CD14-positive monocyte (primary cell): ENCODE data around the gene VTI1A. TPM values are rescaled to one million over a fixed set of nuclear protein-coding genes. Genes with fewer than 3 reads are reported as not detected.

Source experiments
- DNase-seq, 3 donors: peaks; one replicate each; pipeline ENCODE4 v3.0.0-alpha.2; 2011 to 2022
- H2AFZ ChIP-seq: 2 replicates; pipeline ENCODE4 v1.6.0; 2012; ENCODE audit warnings: mild to moderate bottlenecking, low read depth, low read length, inconsistent platforms; ENCODE audit not compliant: insufficient read depth, poor library complexity, severe bottlenecking
- H3K27ac ChIP-seq, 2 donors: 1 replicate in 1 of 2; 2 replicates in 1 of 2; pipeline ENCODE4 v1.5.1; 2012 to 2013; ENCODE audit warnings: low read length in 2 of 2, control low read depth in 1 of 2, inconsistent platforms in 1 of 2, low read depth in 1 of 2, mild to moderate bottlenecking in 1 of 2
- H3K27me3 ChIP-seq, 2 donors: one replicate each; pipeline versions ENCODE4 v1.6.0 to v1.6.1; 2011 to 2013; ENCODE audit warnings: low read length in 2 of 2; ENCODE audit not compliant: control insufficient read depth in 2 of 2, insufficient read depth in 2 of 2
- H3K36me3 ChIP-seq, 2 donors: replicated peaks in 1 of 2; 1 replicate in 1 of 2; 2 replicates in 1 of 2; pipeline versions ENCODE4 v1.5.1 to v1.6.1; 2012 to 2013; ENCODE audit warnings: low read length in 2 of 2, control low read depth in 1 of 2, inconsistent platforms in 1 of 2, mild to moderate bottlenecking in 1 of 2; ENCODE audit not compliant: insufficient read depth in 2 of 2, control insufficient read depth in 1 of 2
- H3K4me1 ChIP-seq, 2 donors: 1 replicate in 1 of 2; 2 replicates in 1 of 2; pipeline versions ENCODE4 v1.5.1 to v1.6.1; 2012 to 2013; ENCODE audit warnings: low read length in 2 of 2, control low read depth in 1 of 2, inconsistent platforms in 1 of 2, mild to moderate bottlenecking in 1 of 2, moderate library complexity in 1 of 2; ENCODE audit not compliant: insufficient read depth in 2 of 2, control insufficient read depth in 1 of 2
- H3K4me2 ChIP-seq: replicated peaks from 2 replicates; pipeline ENCODE3; 2012; ENCODE audit warnings: low read length, moderate library complexity, mild to moderate bottlenecking; ENCODE audit not compliant: poor library complexity, severe bottlenecking; ENCODE audit errors: extremely low read depth
- H3K4me3 ChIP-seq, 3 experiments: fragments of 200-600 bp in 1 of 3; sonication (generic) in 1 of 3; replicated peaks in 1 of 3; 1 replicate in 2 of 3; 2 replicates in 1 of 3; pipeline ENCODE4 v1.5.1; 2011 to 2013; ENCODE audit warnings: low read length in 3 of 3, mild to moderate bottlenecking in 3 of 3, control low read depth in 2 of 3, low read depth in 2 of 3, inconsistent platforms in 1 of 3, moderate library complexity in 1 of 3
- H3K79me2 ChIP-seq: 2 replicates; pipeline ENCODE4 v1.6.0; 2012; ENCODE audit warnings: mild to moderate bottlenecking, control low read depth, inconsistent platforms, low read length, moderate library complexity; ENCODE audit not compliant: insufficient read depth
- H3K9ac ChIP-seq: 2 replicates; pipeline ENCODE4 v1.6.0; 2017; ENCODE audit warnings: low read length, mild to moderate bottlenecking; ENCODE audit not compliant: insufficient read depth, poor library complexity, severe bottlenecking
- H3K9me3 ChIP-seq, 2 donors: replicated peaks in 1 of 2; 1 replicate in 1 of 2; 2 replicates in 1 of 2; pipeline versions ENCODE4 v1.5.1 to v1.6.1; 2012 to 2013; ENCODE audit warnings: low read length in 2 of 2, control low read depth in 1 of 2; ENCODE audit not compliant: control insufficient read depth in 1 of 2, insufficient read depth in 1 of 2
- H4K20me1 ChIP-seq: 2 replicates; pipeline ENCODE4 v1.6.0; 2012; ENCODE audit warnings: mild to moderate bottlenecking, low read length, control low read depth, moderate library complexity; ENCODE audit not compliant: insufficient read depth
- H3K27ac Mint-ChIP-seq, 7 donors: one replicate each; pipeline ENCODE4 v1.8.0; 2020; ENCODE audit warnings: mild to moderate bottlenecking in 7 of 7, mixed read lengths in 7 of 7, moderate library complexity in 6 of 7, inconsistent platforms in 2 of 7
- H3K27me3 Mint-ChIP-seq, 3 donors: one replicate each; pipeline ENCODE4 v1.8.0; 2021 to 2022; ENCODE audit warnings: low read depth in 3 of 3, mild to moderate bottlenecking in 3 of 3, mixed read lengths in 3 of 3, moderate library complexity in 3 of 3, inconsistent platforms in 1 of 3
- H3K36me3 Mint-ChIP-seq, 2 donors: one replicate each; pipeline ENCODE4 v1.8.0; 2020; ENCODE audit warnings: mixed read lengths in 2 of 2, inconsistent platforms in 1 of 2, mild to moderate bottlenecking in 1 of 2
- H3K4me1 Mint-ChIP-seq: one replicate; pipeline ENCODE4 v1.8.0; 2020; ENCODE audit warnings: mild to moderate bottlenecking, mixed read lengths
- H3K4me3 Mint-ChIP-seq, 2 donors: one replicate each; pipeline ENCODE4 v1.8.0; 2020; ENCODE audit warnings: mild to moderate bottlenecking in 2 of 2, mixed read lengths in 2 of 2, moderate library complexity in 1 of 2
- H3K9me3 Mint-ChIP-seq, 7 donors: one replicate each; pipeline ENCODE4 v1.8.0; 2020 to 2022; ENCODE audit warnings: mixed read lengths in 7 of 7, mild to moderate bottlenecking in 6 of 7, moderate library complexity in 6 of 7, inconsistent platforms in 2 of 7
- CTCF ChIP-seq: fragments of 200-600 bp; IDR thresholded peaks from one replicate; pipeline ENCODE4 v1.8.0; 2022; ENCODE audit warnings: antibody characterized with exemption, mild to moderate bottlenecking
- WGBS: methylation state at CpG from one replicate; pipeline ENCODE4 v1.1.5; 2013; ENCODE audit warnings: missing lambda C conversion rate; ENCODE audit not compliant: insufficient coverage; 5-methylcytosine and 5-hydroxymethylcytosine counted together
- intact Hi-C, 2 donors: fragments of 100-400 bp; cut with micrococcal nuclease; formaldehyde crosslinking; loops; one replicate each; pipeline versions ENCODE4 v1.15.0 to v1.15.1; 2023
- polyA plus RNA-seq, 3 donors: library from polyadenylated mRNA; depleted of rRNA in 1 of 3; unstranded in 2 of 3; stranded (reverse) in 1 of 3; fragments of 300-500 nt in 2 of 3; fragments of >200 nt in 1 of 3; fragmentation: Illumina TruSeq in 2 of 3; gene quantifications; 1 replicate in 2 of 3; 2 replicates in 1 of 3; pipeline ENCODE4 v1.2.3, GENCODE V29; 2012 to 2021

VTI1A gene
- polyA plus RNA-seq, 3 donors: 23.6 to 25.4 (median 24.1) TPM

- no peak for TF ChIP-seq CTCF
- no peak for DNase-seq
- Mint-ChIP-seq H3K4me1 (peaks cover 7% of the 10 kb centered on the region), H3K27me3 (no peaks in the 10 kb centered on the region), H3K27ac (no peak overlapping the region), H3K9me3 (no peaks in the 10 kb centered on the region), H3K4me3 (no peak overlapping the region), H3K36me3 (peaks cover 17 to 20% of the 10 kb centered on the region in 2 donors)
- Histone ChIP-seq H3K4me2 (no peak overlapping the region), H3K9me3 (no peaks in the 10 kb centered on the region), H2AFZ (no peak overlapping the region), H4K20me1 (peaks cover 15% of the 10 kb centered on the region), H3K4me3 (no peak overlapping the region), H3K27ac (no peak overlapping the region), H3K9ac (no peak overlapping the region), H3K27me3 (no peaks in the 10 kb centered on the region), H3K4me1 (no peaks in the 10 kb centered on the region), H3K79me2 (no peaks in the 10 kb centered on the region), H3K36me3 (peaks cover 3 to 37% of the 10 kb centered on the region in 2 donors)
- intact Hi-C loops: no loop called here
- WGBS: no CpG with 5 or more reads among the region's 3 CpGs
These were observed 79.1 kb downstream of the VTI1A start for GRCh38 chr10:112526139-112526538.

GRCh38 chr10:112526906-112527305 lies 79.9 kb downstream of the VTI1A start:
- no peak overlapping the region for H3K4me2 ChIP-seq
- no peaks in the 10 kb centered on the region for H3K27me3 ChIP-seq
- no peaks in the 10 kb centered on the region for H3K79me2 ChIP-seq
- H4K20me1 ChIP-seq: peaks cover 12% of the 10 kb centered on the region
- Mint-ChIP-seq H3K4me1 (peaks cover 14% of the 10 kb centered on the region), H3K9me3 (no peaks in the 10 kb centered on the region), H3K4me3 (no peak overlapping the region), H3K36me3 (peaks cover 20% of the 10 kb centered on the region in 2 donors), H3K27ac (no peak overlapping the region), H3K27me3 (no peaks in the 10 kb centered on the region)
- TF ChIP-seq CTCF: no peak
- no peak overlapping the region for H3K4me3 ChIP-seq
- H3K36me3 ChIP-seq: peaks cover 3 to 38% of the 10 kb centered on the region in 2 donors
- H3K9ac ChIP-seq: no peak overlapping the region
- intact Hi-C loops: no loop called here
- no peak overlapping the region for H3K27ac ChIP-seq
- peaks cover under 1 to 2% of the 10 kb centered on the region in 2 donors for H3K4me1 ChIP-seq
- 100% methylated on average over 5 of the region's 10 CpGs for WGBS
- no peaks in the 10 kb centered on the region for H3K9me3 ChIP-seq
- no peak for DNase-seq
- no peak overlapping the region for H2AFZ ChIP-seq
